CD14-positive monocyte (primary cell): ENCODE results near the gene SPATA20. TPM values are rescaled to one million over a fixed set of nuclear protein-coding genes. Genes with fewer than 3 reads are reported as not detected.

Experiments
- DNase-seq, 3 donors: peaks; one replicate each; pipeline ENCODE4 v3.0.0-alpha.2; 2011 to 2022
- H2AFZ ChIP-seq: 2 replicates; pipeline ENCODE4 v1.6.0; 2012; ENCODE audit warnings: mild to moderate bottlenecking, low read depth, low read length, inconsistent platforms; ENCODE audit not compliant: insufficient read depth, poor library complexity, severe bottlenecking
- H3K27ac ChIP-seq, 2 donors: 1 replicate in 1 of 2; 2 replicates in 1 of 2; pipeline ENCODE4 v1.5.1; 2012 to 2013; ENCODE audit warnings: low read length in 2 of 2, control low read depth in 1 of 2, inconsistent platforms in 1 of 2, low read depth in 1 of 2, mild to moderate bottlenecking in 1 of 2
- H3K27me3 ChIP-seq, 2 donors: one replicate each; pipeline versions ENCODE4 v1.6.0 to v1.6.1; 2011 to 2013; ENCODE audit warnings: low read length in 2 of 2; ENCODE audit not compliant: control insufficient read depth in 2 of 2, insufficient read depth in 2 of 2
- H3K36me3 ChIP-seq, 2 donors: replicated peaks in 1 of 2; 1 replicate in 1 of 2; 2 replicates in 1 of 2; pipeline versions ENCODE4 v1.5.1 to v1.6.1; 2012 to 2013; ENCODE audit warnings: low read length in 2 of 2, control low read depth in 1 of 2, inconsistent platforms in 1 of 2, mild to moderate bottlenecking in 1 of 2; ENCODE audit not compliant: insufficient read depth in 2 of 2, control insufficient read depth in 1 of 2
- H3K4me1 ChIP-seq, 2 donors: 1 replicate in 1 of 2; 2 replicates in 1 of 2; pipeline versions ENCODE4 v1.5.1 to v1.6.1; 2012 to 2013; ENCODE audit warnings: low read length in 2 of 2, control low read depth in 1 of 2, inconsistent platforms in 1 of 2, mild to moderate bottlenecking in 1 of 2, moderate library complexity in 1 of 2; ENCODE audit not compliant: insufficient read depth in 2 of 2, control insufficient read depth in 1 of 2
- H3K4me2 ChIP-seq: replicated peaks from 2 replicates; pipeline ENCODE3; 2012; ENCODE audit warnings: low read length, moderate library complexity, mild to moderate bottlenecking; ENCODE audit not compliant: poor library complexity, severe bottlenecking; ENCODE audit errors: extremely low read depth
- H3K4me3 ChIP-seq, 3 experiments: fragments of 200-600 bp in 1 of 3; sonication (generic) in 1 of 3; replicated peaks in 1 of 3; 1 replicate in 2 of 3; 2 replicates in 1 of 3; pipeline ENCODE4 v1.5.1; 2011 to 2013; ENCODE audit warnings: low read length in 3 of 3, mild to moderate bottlenecking in 3 of 3, control low read depth in 2 of 3, low read depth in 2 of 3, inconsistent platforms in 1 of 3, moderate library complexity in 1 of 3
- H3K79me2 ChIP-seq: 2 replicates; pipeline ENCODE4 v1.6.0; 2012; ENCODE audit warnings: mild to moderate bottlenecking, control low read depth, inconsistent platforms, low read length, moderate library complexity; ENCODE audit not compliant: insufficient read depth
- H3K9ac ChIP-seq: 2 replicates; pipeline ENCODE4 v1.6.0; 2017; ENCODE audit warnings: low read length, mild to moderate bottlenecking; ENCODE audit not compliant: insufficient read depth, poor library complexity, severe bottlenecking
- H3K9me3 ChIP-seq, 2 donors: replicated peaks in 1 of 2; 1 replicate in 1 of 2; 2 replicates in 1 of 2; pipeline versions ENCODE4 v1.5.1 to v1.6.1; 2012 to 2013; ENCODE audit warnings: low read length in 2 of 2, control low read depth in 1 of 2; ENCODE audit not compliant: control insufficient read depth in 1 of 2, insufficient read depth in 1 of 2
- H4K20me1 ChIP-seq: 2 replicates; pipeline ENCODE4 v1.6.0; 2012; ENCODE audit warnings: mild to moderate bottlenecking, low read length, control low read depth, moderate library complexity; ENCODE audit not compliant: insufficient read depth
- H3K27ac Mint-ChIP-seq, 7 donors: one replicate each; pipeline ENCODE4 v1.8.0; 2020; ENCODE audit warnings: mild to moderate bottlenecking in 7 of 7, mixed read lengths in 7 of 7, moderate library complexity in 6 of 7, inconsistent platforms in 2 of 7
- H3K27me3 Mint-ChIP-seq, 3 donors: one replicate each; pipeline ENCODE4 v1.8.0; 2021 to 2022; ENCODE audit warnings: low read depth in 3 of 3, mild to moderate bottlenecking in 3 of 3, mixed read lengths in 3 of 3, moderate library complexity in 3 of 3, inconsistent platforms in 1 of 3
- H3K36me3 Mint-ChIP-seq, 2 donors: one replicate each; pipeline ENCODE4 v1.8.0; 2020; ENCODE audit warnings: mixed read lengths in 2 of 2, inconsistent platforms in 1 of 2, mild to moderate bottlenecking in 1 of 2
- H3K4me1 Mint-ChIP-seq: one replicate; pipeline ENCODE4 v1.8.0; 2020; ENCODE audit warnings: mild to moderate bottlenecking, mixed read lengths
- H3K4me3 Mint-ChIP-seq, 2 donors: one replicate each; pipeline ENCODE4 v1.8.0; 2020; ENCODE audit warnings: mild to moderate bottlenecking in 2 of 2, mixed read lengths in 2 of 2, moderate library complexity in 1 of 2
- H3K9me3 Mint-ChIP-seq, 7 donors: one replicate each; pipeline ENCODE4 v1.8.0; 2020 to 2022; ENCODE audit warnings: mixed read lengths in 7 of 7, mild to moderate bottlenecking in 6 of 7, moderate library complexity in 6 of 7, inconsistent platforms in 2 of 7
- WGBS: methylation state at CpG from one replicate; pipeline ENCODE4 v1.1.5; 2013; ENCODE audit warnings: missing lambda C conversion rate; ENCODE audit not compliant: insufficient coverage; 5-methylcytosine and 5-hydroxymethylcytosine counted together
- intact Hi-C, 2 donors: fragments of 100-400 bp; cut with micrococcal nuclease; formaldehyde crosslinking; loops; one replicate each; pipeline versions ENCODE4 v1.15.0 to v1.15.1; 2023
- polyA plus RNA-seq, 3 donors: library from polyadenylated mRNA; depleted of rRNA in 1 of 3; unstranded in 2 of 3; stranded (reverse) in 1 of 3; fragments of 300-500 nt in 2 of 3; fragments of >200 nt in 1 of 3; fragmentation: Illumina TruSeq in 2 of 3; gene quantifications; 1 replicate in 2 of 3; 2 replicates in 1 of 3; pipeline ENCODE4 v1.2.3, GENCODE V29; 2012 to 2021
- TF ChIP-seq, protein P1 (sequence below): fragments of 200-600 bp; IDR thresholded peaks from one replicate; pipeline ENCODE4 v1.8.0; 2022; ENCODE audit warnings: antibody characterized with exemption, mild to moderate bottlenecking

SPATA20 gene
- polyA plus RNA-seq, 3 donors, result 9.3 to 37.8 (median 12.2) TPM

DNA sequence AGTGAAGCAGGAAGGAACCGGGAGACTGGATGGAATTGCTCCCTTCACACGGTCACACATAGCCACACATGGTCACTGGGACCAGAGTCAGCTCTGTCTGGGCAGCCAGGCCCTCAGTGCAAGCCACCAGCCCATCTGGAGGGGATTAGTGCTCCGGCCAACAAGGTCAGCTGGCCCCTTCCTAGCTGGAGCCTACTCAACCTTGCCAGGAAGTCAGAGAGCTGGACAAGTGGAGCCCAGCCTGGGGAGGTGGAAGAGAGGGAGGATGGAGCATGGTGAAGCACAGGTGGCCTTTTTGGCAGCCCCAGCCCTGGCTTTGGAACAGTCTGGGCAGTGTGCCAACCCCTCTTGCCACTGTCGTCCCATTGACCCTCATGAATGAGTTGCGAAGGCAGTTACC lies 9.8 kb downstream of the SPATA20 start:
- WGBS, result 60% methylated on average over 2 of the region's 5 CpGs
- Mint-ChIP-seq H3K27me3 (peaks cover 26 to 52% (median 42%) of the 10 kb centered on the region in 3 donors), H3K4me3 (peak overlapping the region in 1 of 2 donors; percentile 20), H3K36me3 (peaks cover 6 to 11% of the 10 kb centered on the region in 2 donors), H3K9me3 (peaks cover 0 to 16% (median 0%) of the 10 kb centered on the region in 7 donors), H3K4me1 (peaks cover 18% of the 10 kb centered on the region), H3K27ac (no peak overlapping the region)
- H3K27me3 ChIP-seq, result peaks cover 20 to 45% of the 10 kb centered on the region in 2 donors
- peaks cover 5% of the 10 kb centered on the region for H4K20me1 ChIP-seq
- H3K79me2 ChIP-seq, result no peaks in the 10 kb centered on the region
- no peak overlapping the region for H3K27ac ChIP-seq
- peaks cover 30 to 31% of the 10 kb centered on the region in 2 donors for H3K4me1 ChIP-seq
- H3K9ac ChIP-seq, result no peak overlapping the region
- DNase-seq, result no peak
- H3K4me2 ChIP-seq, result no peak overlapping the region
- peaks cover 7 to 10% of the 10 kb centered on the region in 2 donors for H3K36me3 ChIP-seq
- intact Hi-C loops, result no loop called here
- TF ChIP-seq, protein P1, sequence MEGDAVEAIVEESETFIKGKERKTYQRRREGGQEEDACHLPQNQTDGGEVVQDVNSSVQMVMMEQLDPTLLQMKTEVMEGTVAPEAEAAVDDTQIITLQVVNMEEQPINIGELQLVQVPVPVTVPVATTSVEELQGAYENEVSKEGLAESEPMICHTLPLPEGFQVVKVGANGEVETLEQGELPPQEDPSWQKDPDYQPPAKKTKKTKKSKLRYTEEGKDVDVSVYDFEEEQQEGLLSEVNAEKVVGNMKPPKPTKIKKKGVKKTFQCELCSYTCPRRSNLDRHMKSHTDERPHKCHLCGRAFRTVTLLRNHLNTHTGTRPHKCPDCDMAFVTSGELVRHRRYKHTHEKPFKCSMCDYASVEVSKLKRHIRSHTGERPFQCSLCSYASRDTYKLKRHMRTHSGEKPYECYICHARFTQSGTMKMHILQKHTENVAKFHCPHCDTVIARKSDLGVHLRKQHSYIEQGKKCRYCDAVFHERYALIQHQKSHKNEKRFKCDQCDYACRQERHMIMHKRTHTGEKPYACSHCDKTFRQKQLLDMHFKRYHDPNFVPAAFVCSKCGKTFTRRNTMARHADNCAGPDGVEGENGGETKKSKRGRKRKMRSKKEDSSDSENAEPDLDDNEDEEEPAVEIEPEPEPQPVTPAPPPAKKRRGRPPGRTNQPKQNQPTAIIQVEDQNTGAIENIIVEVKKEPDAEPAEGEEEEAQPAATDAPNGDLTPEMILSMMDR, result no peak
- H2AFZ ChIP-seq, result no peak overlapping the region
- peaks cover 0 to 4% of the 10 kb centered on the region in 2 donors for H3K9me3 ChIP-seq
- no peak overlapping the region for H3K4me3 ChIP-seq

DNA sequence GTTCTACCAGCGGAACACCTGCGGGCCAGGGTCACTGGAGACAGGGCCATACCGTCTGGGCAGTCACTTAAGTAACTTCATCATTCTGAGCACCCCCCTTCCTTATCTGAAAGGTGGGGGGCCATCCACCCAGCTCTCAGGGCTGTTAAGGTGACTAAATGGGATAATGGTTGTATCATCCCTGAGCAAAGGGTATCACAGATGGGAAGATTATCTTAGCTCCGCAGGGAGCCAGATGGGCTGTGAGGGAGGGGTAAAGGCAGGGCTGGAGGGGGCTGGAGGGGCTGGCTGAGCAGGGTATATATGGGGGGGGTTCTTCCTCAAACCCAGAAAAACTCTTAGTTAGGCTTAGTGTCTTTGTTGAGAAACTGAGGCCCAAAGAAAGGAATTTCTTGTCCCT lies 10.7 kb downstream of the SPATA20 start:
- Histone ChIP-seq H3K4me2 (no peak overlapping the region), H3K9ac (no peak overlapping the region), H3K36me3 (peaks cover 7 to 8% of the 10 kb centered on the region in 2 donors), H3K4me1 (peaks cover 30 to 31% of the 10 kb centered on the region in 2 donors), H3K4me3 (no peak overlapping the region), H2AFZ (no peak overlapping the region), H3K27me3 (peaks cover 26 to 53% of the 10 kb centered on the region in 2 donors), H3K27ac (no peak overlapping the region), H3K79me2 (no peaks in the 10 kb centered on the region), H4K20me1 (peaks cover 5% of the 10 kb centered on the region), H3K9me3 (peaks cover 0 to 5% of the 10 kb centered on the region in 2 donors)
- Mint-ChIP-seq H3K4me1 (peaks cover 22% of the 10 kb centered on the region), H3K9me3 (peaks cover 0 to 18% (median 3%) of the 10 kb centered on the region in 7 donors), H3K27me3 (peaks cover 33 to 61% (median 51%) of the 10 kb centered on the region in 3 donors), H3K27ac (no peak overlapping the region), H3K36me3 (peaks cover 6 to 11% of the 10 kb centered on the region in 2 donors), H3K4me3 (peak overlapping the region in 1 of 2 donors; percentile 89)
- no CpG with 5 or more reads among the region's 4 CpGs for WGBS
- TF ChIP-seq, protein P1, result no peak
- DNase-seq, result no peak
- intact Hi-C loops, result no loop called here
